ENCODE results near the gene OR13A1.

OR13A1 gene

DNA sequence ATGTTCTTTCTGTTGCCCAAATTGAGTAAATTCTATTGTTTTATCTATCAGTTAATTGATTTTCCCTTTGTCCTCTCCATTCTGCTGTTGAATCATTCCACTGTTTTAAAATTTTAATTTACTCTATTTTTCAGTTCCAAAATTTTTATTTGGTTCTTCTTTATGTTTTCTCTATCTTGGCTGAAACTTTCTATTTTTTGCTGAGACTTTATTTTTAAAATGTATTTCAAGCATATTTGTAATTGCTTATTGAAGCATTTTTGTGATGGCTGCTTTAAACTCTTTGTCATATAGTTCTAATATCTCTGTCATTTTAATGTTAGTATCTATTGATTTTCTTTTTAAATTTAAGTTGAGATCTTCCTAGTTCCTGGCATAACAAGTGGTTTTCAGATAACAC lies 60.5 kb downstream of the OR13A1 start:
- no peak overlapping the region for H2BK12ac ChIP-seq (ENCODE audit: low read length)
- H3K4ac ChIP-seq (ENCODE audit: low read length): no peak overlapping the region
- no peak overlapping the region for H2BK120ac ChIP-seq (ENCODE audit: low read depth, low read length)
- H3K4me2 ChIP-seq (ENCODE audit: insufficient read depth, low read length, poor library complexity, severe bottlenecking): no peak overlapping the region
- H2AK5ac ChIP-seq (ENCODE audit: low read depth, low read length): no peak overlapping the region
- H3K23ac ChIP-seq (ENCODE audit: low read depth, low read length, poor library complexity): no peak overlapping the region
- no peak overlapping the region for H3K14ac ChIP-seq (ENCODE audit: low read length)
- H2AFZ ChIP-seq (ENCODE audit: low read length): no peak overlapping the region
- no peaks in the 10 kb centered on the region for H3K79me1 ChIP-seq (ENCODE audit: low read depth, low read length)
- H3K36me3 ChIP-seq (replicated peaks in 1 of 2; ENCODE audit: control insufficient read depth in 2 of 2, insufficient read depth in 2 of 2, low read length in 2 of 2): no peaks in the 10 kb centered on the region
- no peak overlapping the region for H3K4me3 ChIP-seq (ENCODE audit: low read length in 2 of 2)
- H2BK15ac ChIP-seq (ENCODE audit: low read length): no peak overlapping the region
- no peak overlapping the region for H3K18ac ChIP-seq (ENCODE audit: low read length)
- no peak overlapping the region for H4K8ac ChIP-seq (ENCODE audit: low read depth, low read length)
- DNase-seq (ENCODE audit: low spot score): no peak
- H3K4me1 ChIP-seq (ENCODE audit: control insufficient read depth in 2 of 2, insufficient read depth in 1 of 2, low read depth in 1 of 2, low read length in 2 of 2): no peaks in the 10 kb centered on the region
- H2BK5ac ChIP-seq (ENCODE audit: low read length): no peak overlapping the region
- no peaks in the 10 kb centered on the region for H3K27me3 ChIP-seq (ENCODE audit: control insufficient read depth in 3 of 3, insufficient read depth in 3 of 3, low read depth in 1 of 3, low read length in 3 of 3)
- H4K91ac ChIP-seq (ENCODE audit: low read depth, low read length, poor library complexity): no peak overlapping the region
- no peaks in the 10 kb centered on the region for H3K9me3 ChIP-seq (replicated peaks in 1 of 2; ENCODE audit: control insufficient read depth in 2 of 2, insufficient read depth in 1 of 2, low read depth in 1 of 2, low read length in 2 of 2)
- H3K9ac ChIP-seq (ENCODE audit: low read depth, low read length, poor library complexity): no peak overlapping the region
- no peak overlapping the region for H3K27ac ChIP-seq (replicated peaks; ENCODE audit: low read length)

DNA sequence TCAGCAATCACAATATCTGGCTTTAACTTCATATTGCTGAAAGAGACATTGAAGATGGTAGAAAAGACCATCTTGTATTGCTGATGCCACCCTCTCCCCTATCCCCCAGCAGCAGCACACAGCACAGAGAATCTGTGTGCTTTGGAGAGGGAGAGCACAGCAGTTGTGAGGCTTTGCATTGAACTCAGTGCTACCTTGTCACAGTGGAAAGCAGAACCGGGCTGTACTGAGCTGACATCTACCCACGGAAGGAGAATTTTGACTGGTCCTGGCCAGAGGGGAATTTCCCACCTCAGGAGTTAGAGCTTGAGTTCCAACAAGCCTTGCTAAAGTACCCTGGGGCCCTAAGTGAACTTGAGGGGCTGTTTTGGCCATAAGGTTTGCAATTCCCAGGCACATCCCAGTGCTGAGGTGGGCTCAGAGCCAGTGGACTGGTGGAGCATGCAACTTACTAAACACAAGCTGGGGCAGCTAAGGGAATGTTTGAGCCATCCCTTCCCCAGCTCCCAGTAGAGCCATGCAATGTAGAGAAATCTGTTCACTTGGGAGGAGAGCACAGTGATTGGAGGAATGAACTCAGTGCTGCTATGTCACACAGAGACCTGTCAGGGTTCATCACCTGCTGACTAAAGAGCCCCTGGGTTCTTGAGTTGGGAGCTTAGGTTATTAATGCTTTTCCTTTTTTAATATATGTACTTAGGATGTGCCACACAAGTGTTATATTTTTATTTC lies 62.1 kb downstream of the OR13A1 start:
- Histone ChIP-seq H3K23ac (ENCODE audit: low read depth, low read length, poor library complexity) (no peak overlapping the region), H3K36me3 (replicated peaks in 1 of 2; ENCODE audit: control insufficient read depth in 2 of 2, insufficient read depth in 2 of 2, low read length in 2 of 2) (no peaks in the 10 kb centered on the region), H2AK5ac (ENCODE audit: low read depth, low read length) (no peak overlapping the region), H3K4me1 (ENCODE audit: control insufficient read depth in 2 of 2, insufficient read depth in 1 of 2, low read depth in 1 of 2, low read length in 2 of 2) (no peaks in the 10 kb centered on the region), H3K4me3 (ENCODE audit: low read length in 2 of 2) (no peak overlapping the region), H2BK12ac (ENCODE audit: low read length) (no peak overlapping the region), H2BK120ac (ENCODE audit: low read depth, low read length) (no peak overlapping the region), H4K8ac (ENCODE audit: low read depth, low read length) (no peak overlapping the region), H3K18ac (ENCODE audit: low read length) (no peak overlapping the region), H3K4me2 (ENCODE audit: insufficient read depth, low read length, poor library complexity, severe bottlenecking) (no peak overlapping the region), H2BK15ac (ENCODE audit: low read length) (no peak overlapping the region), H2AFZ (ENCODE audit: low read length) (no peak overlapping the region), H3K79me1 (ENCODE audit: low read depth, low read length) (no peaks in the 10 kb centered on the region), H3K14ac (ENCODE audit: low read length) (no peak overlapping the region), H2BK5ac (ENCODE audit: low read length) (no peak overlapping the region), H3K9me3 (replicated peaks in 1 of 2; ENCODE audit: control insufficient read depth in 2 of 2, insufficient read depth in 1 of 2, low read depth in 1 of 2, low read length in 2 of 2) (no peaks in the 10 kb centered on the region), H3K27ac (replicated peaks; ENCODE audit: low read length) (no peak overlapping the region), H3K4ac (ENCODE audit: low read length) (no peak overlapping the region), H3K9ac (ENCODE audit: low read depth, low read length, poor library complexity) (no peak overlapping the region), H3K27me3 (ENCODE audit: control insufficient read depth in 3 of 3, insufficient read depth in 3 of 3, low read depth in 1 of 3, low read length in 3 of 3) (no peaks in the 10 kb centered on the region), H4K91ac (ENCODE audit: low read depth, low read length, poor library complexity) (no peak overlapping the region)
- DNase-seq (ENCODE audit: low spot score): no peak
- no CpG with 5 or more reads among the region's 2 CpGs for WGBS, 2 donors (ENCODE audit: extremely low coverage in 2 of 2, insufficient read length in 2 of 2, insufficient replicate concordance in 1 of 2)
